EL (cell line): ENCODE measurements around the gene ZFP57.
"Not testable (repeated sequence)": the region's sequence is repeated elsewhere in the genome, so short reads cannot be mapped to it uniquely, and the experiment has no call there.

ENCODE experiments used
- DNase-seq: peaks from one replicate; pipeline ENCODE4 v3.0.0-alpha.2; 2016

Gene ZFP57

GRCh38 chr6:29694637-29695036 is 13.7 kb upstream of the ZFP57 start:
- no peak for DNase-seq

GRCh38 chr6:29685718-29686326 is 4.9 kb upstream of the ZFP57 start:
- DNase-seq: no peak

- no peak for DNase-seq
Observed at GRCh38 chr6:29681811-29682210, 859 bp upstream of the ZFP57 start.

GRCh38 chr6:29680416-29680815 is 536 bp downstream of the ZFP57 start:
- DNase-seq: no peak

GRCh38 chr6:29679962-29680361 is 990 bp downstream of the ZFP57 start:
- DNase-seq: no peak

GRCh38 chr6:29678114-29678513 is 2.8 kb downstream of the ZFP57 start:
- no peak for DNase-seq

- peak; percentile 52 for DNase-seq
Observed at GRCh38 chr6:29676981-29677601, 3.9 kb downstream of the ZFP57 start.

GRCh38 chr6:29675561-29675960 is 5.4 kb downstream of the ZFP57 start:
- no peak for DNase-seq

GRCh38 chr6:29674008-29674407 is 6.9 kb downstream of the ZFP57 start:
- DNase-seq: no peak

- no peak for DNase-seq
Observed at GRCh38 chr6:29673161-29673560, 7.8 kb downstream of the ZFP57 start.

GRCh38 chr6:29672116-29672515 is 8.8 kb downstream of the ZFP57 start:
- not testable (repeated sequence) for DNase-seq

- DNase-seq: no peak
Observed at GRCh38 chr6:29671026-29671425, 9.9 kb downstream of the ZFP57 start.

GRCh38 chr6:29667158-29667557 is 13.8 kb downstream of the ZFP57 start:
- no peak for DNase-seq

GRCh38 chr6:29666826-29667130 is 14.2 kb downstream of the ZFP57 start:
- DNase-seq: no peak

GRCh38 chr6:29665942-29666825 is 14.8 kb downstream of the ZFP57 start:
- no peak for DNase-seq

GRCh38 chr6:29663300-29664042 is 17.5 kb downstream of the ZFP57 start:
- no peak for DNase-seq

- DNase-seq: peak; percentile 19
Observed at GRCh38 chr6:29661502-29662141, 19.3 kb downstream of the ZFP57 start.

GRCh38 chr6:29661071-29661470 is 19.9 kb downstream of the ZFP57 start:
- no peak for DNase-seq

GRCh38 chr6:29656798-29657197 is 24.2 kb downstream of the ZFP57 start, which contains the start of gene MOG:
TSS of gene MOG (plus strand) at chr6:29657092. CDS start at chr6:29657210, 118 bp downstream.
- no peak for DNase-seq

GRCh38 chr6:29656157-29656556 is 24.8 kb downstream of the ZFP57 start:
- DNase-seq: no peak

- DNase-seq: no peak
Observed at GRCh38 chr6:29655658-29656057, 25.3 kb downstream of the ZFP57 start.

- peak; percentile 64 for DNase-seq
Observed at GRCh38 chr6:29653452-29654038, 27.4 kb downstream of the ZFP57 start.
